ENCODE measurements around the gene ATG16L1.

Gene ATG16L1

GRCh38 chr2:233336541-233336940, 85.1 kb downstream of the ATG16L1 start:
- DNase-seq: no peak

GRCh38 chr2:233338046-233338445, 86.6 kb downstream of the ATG16L1 start:
- DNase-seq: no peak

DNA sequence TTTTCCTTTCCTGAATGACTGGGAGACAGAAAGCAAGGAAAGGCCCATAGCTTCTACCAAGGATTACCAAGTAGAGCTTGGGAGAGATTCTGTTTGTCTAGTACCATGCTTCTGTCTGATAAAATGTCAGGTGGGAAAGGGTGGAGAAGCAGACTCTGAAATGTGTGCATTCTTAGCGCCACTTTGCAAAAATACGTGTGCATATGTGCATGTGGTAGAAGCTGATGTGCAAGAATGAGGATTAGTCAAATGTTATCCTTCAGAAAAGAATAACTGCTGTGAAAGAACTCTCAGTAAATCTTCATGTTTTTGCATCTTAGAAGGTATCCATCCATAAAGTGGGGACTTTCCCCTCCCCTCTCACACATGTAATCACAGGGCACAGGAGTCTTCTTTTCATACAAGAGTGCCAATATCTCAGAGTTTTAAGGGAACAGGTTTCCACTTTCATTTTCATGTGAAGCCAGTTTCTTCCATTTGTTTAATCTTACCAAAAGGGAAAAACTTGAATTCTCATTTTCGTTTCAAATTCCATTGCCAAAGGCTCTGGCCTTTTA, 87.4 kb downstream of the ATG16L1 start:
- DNase-seq: no peak

DNA sequence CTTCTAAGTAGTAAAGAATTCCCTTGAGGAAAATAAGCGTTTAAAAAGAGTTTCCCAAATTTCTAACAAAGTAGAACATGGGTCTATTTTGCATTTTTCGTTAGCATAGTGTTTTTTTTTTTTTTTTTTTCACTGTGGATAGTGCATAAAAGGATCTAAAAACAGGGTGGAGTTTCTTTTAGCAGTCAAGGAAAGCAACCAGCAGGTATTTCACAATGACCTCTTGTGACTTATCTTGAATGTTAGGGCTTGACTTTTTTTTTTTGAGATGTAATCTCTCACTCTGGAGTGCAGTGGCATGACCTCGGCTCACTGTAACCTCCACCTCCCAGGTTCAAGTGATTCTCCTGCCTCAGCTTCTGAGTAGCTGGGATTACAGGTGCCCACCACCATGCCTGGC, 88.0 kb downstream of the ATG16L1 start:
- DNase-seq: no peak

GRCh38 chr2:233341296-233341695, 89.8 kb downstream of the ATG16L1 start:
- DNase-seq: no peak

DNA sequence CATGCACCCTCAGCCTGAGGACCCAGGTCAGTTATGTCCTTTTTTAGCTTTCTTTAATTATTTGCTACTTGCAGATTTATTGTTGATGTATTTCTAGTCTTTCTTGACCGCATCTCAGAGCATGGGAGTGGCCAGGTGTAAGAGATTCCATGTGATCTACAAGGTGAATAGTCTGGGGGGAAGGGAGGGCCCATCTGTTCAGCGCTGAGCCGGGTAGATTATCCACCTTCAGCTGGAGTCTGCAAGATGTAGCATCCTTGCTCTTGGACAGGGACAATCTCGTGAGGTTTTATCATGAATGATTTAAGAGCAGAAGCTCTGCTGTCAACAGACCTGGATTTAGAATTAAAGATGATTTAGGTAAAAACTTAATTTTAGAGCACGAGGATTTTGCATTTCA, 90.8 kb downstream of the ATG16L1 start:
- DNase-seq: no peak

DNA sequence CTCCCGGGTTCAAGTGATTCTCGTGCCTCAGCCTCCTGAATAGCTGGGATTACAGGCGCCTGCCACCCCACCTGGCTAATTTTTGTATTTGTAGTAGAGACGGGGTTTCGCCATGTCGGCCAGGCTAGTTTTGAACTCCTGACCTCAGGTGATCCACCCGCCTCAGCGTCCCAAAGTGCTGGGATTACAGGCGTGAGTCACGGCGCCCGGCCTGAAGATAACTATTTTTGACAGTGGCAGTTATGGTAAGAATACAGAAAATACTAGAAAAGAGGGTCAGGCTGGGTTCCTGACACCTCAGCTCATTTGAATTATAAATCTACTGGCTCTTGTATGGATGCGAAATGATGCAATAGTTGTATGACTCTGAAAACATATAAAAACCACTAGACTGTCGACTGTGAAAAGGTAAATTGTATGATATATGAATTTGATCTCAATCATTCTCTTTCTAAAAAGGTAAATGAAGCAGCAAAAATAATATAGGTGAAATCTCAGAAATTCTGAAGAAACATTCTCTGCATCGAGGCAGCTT, 91.8 kb downstream of the ATG16L1 start:
- DNase-seq: no peak

Measured in KG1 (cell line).